Sigmoid colon (tissue), 7 donors: ENCODE measurements around the gene NCOR1. TPM values are rescaled to one million over a fixed set of nuclear protein-coding genes. Genes with fewer than 3 reads are reported as not detected.

ENCODE experiments used
- DNase-seq: peaks from one replicate; pipeline ENCODE4 v3.0.0-alpha.2; 2019
- H3K27ac ChIP-seq, 4 donors: fragments of 200-600 bp; sonication (generic); one replicate each; pipeline ENCODE4 v1.5.1; 2016 to 2019; ENCODE audit warnings: mild to moderate bottlenecking in 1 of 4
- H3K27me3 ChIP-seq, 3 donors: fragments of 200-600 bp; sonication (generic); one replicate each; pipeline ENCODE4 v1.5.1; 2019; ENCODE audit warnings: mild to moderate bottlenecking in 1 of 3
- H3K36me3 ChIP-seq, 4 donors: fragments of 200-600 bp; sonication (generic); one replicate each; pipeline ENCODE4 v1.5.1; 2016 to 2019
- H3K4me1 ChIP-seq, 4 donors: fragments of 200-600 bp; sonication (generic); one replicate each; pipeline ENCODE4 v1.5.1; 2017 to 2019
- H3K4me3 ChIP-seq, 4 donors: fragments of 200-600 bp; sonication (generic); one replicate each; pipeline ENCODE4 v1.5.1; 2017 to 2019; ENCODE audit warnings: mild to moderate bottlenecking in 2 of 4, moderate library complexity in 1 of 4
- H3K9me3 ChIP-seq, 4 donors: fragments of 200-600 bp in 3 of 4; sonication (generic) in 3 of 4; one replicate each; pipeline versions ENCODE4 v1.5.1 to v1.6.1; 2013 to 2019
- EP300 ChIP-seq, 4 donors: sonication (generic); formaldehyde crosslinking; IDR thresholded peaks; one replicate each; pipeline ENCODE4 v1.6.1; 2017; ENCODE audit warnings: antibody characterized with exemption in 4 of 4
- POLR2A ChIP-seq, 2 donors: fragments of 450-650 bp; IDR thresholded peaks; one replicate each; pipeline ENCODE4 v1.6.1; 2016; ENCODE audit warnings: antibody characterized with exemption in 2 of 2, mild to moderate bottlenecking in 2 of 2, moderate library complexity in 2 of 2
- POLR2AphosphoS5 ChIP-seq, 4 donors: sonication (generic); formaldehyde crosslinking; IDR thresholded peaks; one replicate each; pipeline ENCODE4 v1.6.1; 2017; ENCODE audit warnings: antibody characterized with exemption in 4 of 4
- WGBS, 2 donors: extraction: QIAGEN DNeasy Blood & Tissue Kit; methylation state at CpG; one replicate each; pipeline ENCODE4 v1.1.7; 2013; 5-methylcytosine and 5-hydroxymethylcytosine counted together
- intact Hi-C: fragments of 100-400 bp; cut with DNase I; formaldehyde crosslinking; loops from one replicate; pipeline ENCODE4 v1.15.1; 2023
- polyA plus RNA-seq, 3 donors: library from polyadenylated mRNA; stranded (reverse); fragments of 200-250 nt; gene quantifications; one replicate each; pipeline ENCODE4 v1.2.3, GENCODE V29; 2013
- total RNA-seq, 4 donors: library from RNA; depleted of rRNA; stranded (reverse); fragments of >200 nt; gene quantifications; one replicate each; pipeline ENCODE4 v1.1.0, GENCODE V29; 2016
- TF ChIP-seq, protein P1 (sequence below), 4 experiments: fragments of 450-650 bp in 3 of 4; fragments of 200-600 bp in 1 of 4; IDR thresholded peaks; one replicate each; pipeline ENCODE4 v1.5.1; 2016 to 2019; ENCODE audit warnings: antibody characterized with exemption in 4 of 4, mild to moderate bottlenecking in 3 of 4, moderate library complexity in 2 of 4
- donor health status: healthy with polysubstance abuse.
- donor health status: Bipolar disorder and iron deficiency.
- donor health status: healthy.

The NCOR1 gene
- total and polyA plus RNA-seq, 7 donors, result 25.8 to 160 (median 93.1) TPM

- intact Hi-C loops, result loop anchor here (2.0 to 5.0 kb wide), 3 partner anchors 55 to 212 kb away; partner anchors contain the start of gene ADORA2B
- Histone ChIP-seq H3K27me3 (no peaks in the 10 kb centered on the region), H3K4me1 (peaks cover 0 to 27% (median 17%) of the 10 kb centered on the region in 4 donors), H3K36me3 (peaks cover 23 to 39% (median 28%) of the 10 kb centered on the region in 4 donors), H3K27ac (peak overlapping the region; percentile 88 to 98 (median 96)), H3K4me3 (peak overlapping the region; percentile 61 to 82 (median 72)), H3K9me3 (no peaks in the 10 kb centered on the region)
- peak in 3 of 4 donors; percentile 4 to 12 (median 10) for TF ChIP-seq POLR2AphosphoS5 (IDR thresholded peaks at IDR 0.05)
- TF ChIP-seq EP300 (IDR thresholded peaks at IDR 0.05), result no peak
- DNase-seq, result peak; percentile 75
- 1 to 2% methylated on average over 64 of the region's 64 CpGs for WGBS, 2 donors
These were observed 215.1 kb downstream of the NCOR1 start for GRCh38 chr17:15999974-16000827.

DNA sequence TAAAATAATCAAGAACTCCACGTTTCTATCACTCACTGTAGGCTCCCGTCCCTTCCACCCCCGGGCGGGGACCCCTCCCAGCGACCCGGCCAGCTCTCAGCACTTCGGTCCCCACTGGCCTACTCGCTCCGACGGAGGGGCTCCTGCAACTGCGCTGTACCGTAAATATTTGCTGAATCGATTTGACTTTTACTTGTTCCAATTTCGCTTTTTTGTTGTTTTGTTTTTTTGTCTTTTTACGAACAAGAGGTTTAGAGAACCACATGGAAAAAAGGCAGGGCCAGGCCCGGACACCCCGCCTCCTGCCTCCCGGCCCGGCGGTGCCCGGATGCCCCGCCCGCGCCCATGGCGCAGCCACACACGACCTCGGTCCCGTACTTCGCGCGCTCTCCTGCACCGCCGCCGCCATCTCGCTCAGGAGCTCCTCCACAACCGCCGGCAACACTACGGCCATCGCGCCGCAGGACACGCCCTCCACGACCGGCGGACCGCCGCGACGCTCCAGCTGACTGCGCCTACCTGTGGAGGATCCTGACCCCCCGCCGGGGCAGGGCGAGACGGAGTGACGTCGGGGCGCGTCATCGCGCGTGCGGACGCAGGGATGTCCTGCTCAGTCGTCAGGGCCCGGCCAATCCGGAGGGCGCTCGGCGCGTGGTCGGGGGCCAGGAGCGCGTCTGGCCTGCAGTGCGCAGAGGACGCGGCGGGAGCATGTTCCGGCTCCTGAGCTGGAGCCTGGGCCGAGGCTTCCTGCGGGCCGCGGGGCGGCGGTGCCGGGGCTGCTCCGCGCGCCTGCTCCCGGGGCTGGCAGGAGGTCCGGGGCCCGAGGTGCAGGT lies 216.0 kb downstream of the NCOR1 start, which contains the start of the genes TTC19 and ZSWIM7:
Gene TTC19, plus strand, starts transcription at position 684 of the 833 bp plus-strand sequence. Its CDS starts 25 bp downstream, at position 709.
Gene ZSWIM7, minus strand, starts transcription at position 564 of the 833 bp plus-strand sequence. Its CDS starts 110 bp downstream, at position 454.
- H3K27ac ChIP-seq, result peak within 1 kb of the TSS; percentile 88 to 98 (median 96)
- intact Hi-C loops, result loop anchor here (2.0 kb wide), 1 partner anchor 55 kb away; the partner anchor contains the start of gene ADORA2B
- peak; percentile 82 to 85 for TF ChIP-seq POLR2A (IDR thresholded peaks at IDR 0.05)
- peak; percentile 97 to 100 (median 98) for TF ChIP-seq POLR2AphosphoS5 (IDR thresholded peaks at IDR 0.05)
- TF ChIP-seq, protein P1, sequence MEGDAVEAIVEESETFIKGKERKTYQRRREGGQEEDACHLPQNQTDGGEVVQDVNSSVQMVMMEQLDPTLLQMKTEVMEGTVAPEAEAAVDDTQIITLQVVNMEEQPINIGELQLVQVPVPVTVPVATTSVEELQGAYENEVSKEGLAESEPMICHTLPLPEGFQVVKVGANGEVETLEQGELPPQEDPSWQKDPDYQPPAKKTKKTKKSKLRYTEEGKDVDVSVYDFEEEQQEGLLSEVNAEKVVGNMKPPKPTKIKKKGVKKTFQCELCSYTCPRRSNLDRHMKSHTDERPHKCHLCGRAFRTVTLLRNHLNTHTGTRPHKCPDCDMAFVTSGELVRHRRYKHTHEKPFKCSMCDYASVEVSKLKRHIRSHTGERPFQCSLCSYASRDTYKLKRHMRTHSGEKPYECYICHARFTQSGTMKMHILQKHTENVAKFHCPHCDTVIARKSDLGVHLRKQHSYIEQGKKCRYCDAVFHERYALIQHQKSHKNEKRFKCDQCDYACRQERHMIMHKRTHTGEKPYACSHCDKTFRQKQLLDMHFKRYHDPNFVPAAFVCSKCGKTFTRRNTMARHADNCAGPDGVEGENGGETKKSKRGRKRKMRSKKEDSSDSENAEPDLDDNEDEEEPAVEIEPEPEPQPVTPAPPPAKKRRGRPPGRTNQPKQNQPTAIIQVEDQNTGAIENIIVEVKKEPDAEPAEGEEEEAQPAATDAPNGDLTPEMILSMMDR (IDR thresholded peaks at IDR 0.05), result no peak
- peak in 1 of 4 donors; percentile 72 for TF ChIP-seq EP300 (IDR thresholded peaks at IDR 0.05)
- H3K4me3 ChIP-seq, result peak within 1 kb of the TSS; percentile 61 to 82 (median 72)
- peaks cover 0 to 27% (median 17%) of the 10 kb centered on the region in 4 donors for H3K4me1 ChIP-seq
- no peaks in the 10 kb centered on the region for H3K27me3 ChIP-seq
- WGBS, 2 donors, result 0% methylated on average over 91 of the region's 91 CpGs
- peak; percentile 99 for DNase-seq
- H3K36me3 ChIP-seq, result peaks cover 16 to 34% (median 21%) of the 10 kb centered on the region in 4 donors
- H3K9me3 ChIP-seq, result no peaks in the 10 kb centered on the region

GRCh38 chr17:15998031-15998562 lies 217.2 kb downstream of the NCOR1 start:
- DNase-seq, result no peak
- TF ChIP-seq, protein P1 (IDR thresholded peaks at IDR 0.05), result no peak
- TF ChIP-seq POLR2AphosphoS5 (IDR thresholded peaks at IDR 0.05) (no peak), EP300 (IDR thresholded peaks at IDR 0.05) (no peak), POLR2A (IDR thresholded peaks at IDR 0.05) (no peak)
- H3K27ac ChIP-seq, result peak overlapping the region; percentile 88 to 98 (median 96)
- WGBS, 2 donors, result 67 to 83% methylated on average over 4 of the region's 4 CpGs
- peaks cover 9 to 32% (median 12%) of the 10 kb centered on the region in 4 donors for H3K36me3 ChIP-seq
- peaks cover 0 to 27% (median 17%) of the 10 kb centered on the region in 4 donors for H3K4me1 ChIP-seq
- no peaks in the 10 kb centered on the region for H3K27me3 ChIP-seq
- peak overlapping the region in 1 of 4 donors; percentile 82 for H3K4me3 ChIP-seq
- no peaks in the 10 kb centered on the region for H3K9me3 ChIP-seq
- intact Hi-C loops, result loop anchor here (1.0 to 2.0 kb wide), 2 partner anchors 53 to 170 kb away; partner anchors contain the start of gene ADORA2B

GRCh38 chr17:15996322-15996721 lies 219.0 kb downstream of the NCOR1 start:
- WGBS, 2 donors, result 81 to 87% methylated on average over 6 of the region's 6 CpGs
- no peak overlapping the region for H3K27ac ChIP-seq
- no peak for DNase-seq
- no peaks in the 10 kb centered on the region for H3K9me3 ChIP-seq
- H3K4me1 ChIP-seq, result peaks cover 0 to 23% (median 17%) of the 10 kb centered on the region in 4 donors
- peaks cover 0 to 28% (median 0%) of the 10 kb centered on the region in 4 donors for H3K36me3 ChIP-seq
- H3K4me3 ChIP-seq, result no peak overlapping the region
- no peaks in the 10 kb centered on the region for H3K27me3 ChIP-seq
- no peak for TF ChIP-seq EP300 (IDR thresholded peaks at IDR 0.05)
- TF ChIP-seq, protein P1 (IDR thresholded peaks at IDR 0.05), result no peak
- TF ChIP-seq POLR2AphosphoS5 (IDR thresholded peaks at IDR 0.05), result no peak
- TF ChIP-seq POLR2A (IDR thresholded peaks at IDR 0.05), result no peak
- intact Hi-C loops, result no loop called here
